ENCODE measurements around the gene ONECUT1.

DNA sequence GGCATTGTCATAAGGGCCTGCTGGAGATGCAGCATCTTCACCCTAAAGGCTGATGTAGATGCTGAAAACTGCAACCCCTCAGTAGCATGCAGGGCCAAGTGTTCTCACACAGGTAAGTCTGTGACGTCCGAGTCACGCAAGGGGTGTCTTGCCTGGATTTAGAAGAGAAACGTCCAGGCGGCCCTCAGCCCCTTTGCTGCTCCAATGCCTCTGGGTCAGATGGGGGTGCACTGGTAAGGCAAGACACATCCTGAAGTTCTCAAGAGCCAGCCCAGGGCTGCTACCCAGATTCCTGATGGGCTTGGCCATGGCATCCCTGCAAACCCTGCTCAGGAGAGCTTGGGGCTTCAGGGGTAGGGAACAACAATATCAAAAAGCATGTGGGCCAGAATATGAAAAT is 25.4 kb downstream of the ONECUT1 start:
- TF ChIP-seq ZNF274 (IDR thresholded peaks at IDR 0.05; ENCODE audit: low read depth, low read length) (no peak), YY1 (IDR thresholded peaks at IDR 0.05; ENCODE audit: insufficient read depth, insufficient read length) (no peak)
